GM19324 (cell line): Measurements from ENCODE around the gene ZNF74.
"Not testable (repeated sequence)": the region's sequence is repeated elsewhere in the genome, so short reads cannot be mapped to it uniquely, and the experiment has no call there.

ENCODE experiments used
- ATAC-seq: cut with Tn5 transposase; IDR thresholded peaks from one replicate; pipeline ENCODE4 v1.9.1; 2021; ENCODE audit warnings: mild to moderate bottlenecking, moderate library complexity; ENCODE audit not compliant: unreplicated experiment, low FRiP score

ZNF74 gene

GRCh38 chr22:20393705-20394476 is at the start of gene ZNF74:
Gene ZNF74, plus strand, starts transcription at chr22:20394151. Its CDS starts 478 bp downstream, at chr22:20394629.
- peak; percentile 83 for ATAC-seq

GRCh38 chr22:20346553-20346952 is 47.4 kb upstream of the ZNF74 start:
- ATAC-seq: not testable (repeated sequence)

- not testable (repeated sequence) for ATAC-seq
Measured at GRCh38 chr22:20352536-20352935, 41.4 kb upstream of the ZNF74 start.

GRCh38 chr22:20354238-20354975 is 39.5 kb upstream of the ZNF74 start:
- ATAC-seq: no peak

GRCh38 chr22:20355939-20356636 is 37.9 kb upstream of the ZNF74 start:
- not testable (repeated sequence) for ATAC-seq

- not testable (repeated sequence) for ATAC-seq
Measured at GRCh38 chr22:20356906-20357305, 37.0 kb upstream of the ZNF74 start.

GRCh38 chr22:20357967-20358366 is 36.0 kb upstream of the ZNF74 start:
- not testable (repeated sequence) for ATAC-seq

GRCh38 chr22:20358503-20359239 is 35.3 kb upstream of the ZNF74 start:
- not testable (repeated sequence) for ATAC-seq

- not testable (repeated sequence) for ATAC-seq
Measured at GRCh38 chr22:20360261-20360660, 33.7 kb upstream of the ZNF74 start.

GRCh38 chr22:20360866-20361751 is 32.8 kb upstream of the ZNF74 start:
- not testable (repeated sequence) for ATAC-seq

GRCh38 chr22:20361752-20362229 is 32.2 kb upstream of the ZNF74 start:
- ATAC-seq: not testable (repeated sequence)

- not testable (repeated sequence) for ATAC-seq
Measured at GRCh38 chr22:20362403-20362802, 31.5 kb upstream of the ZNF74 start.

- ATAC-seq: not testable (repeated sequence)
Measured at GRCh38 chr22:20364335-20365260, 29.4 kb upstream of the ZNF74 start.

GRCh38 chr22:20366841-20367240 is 27.1 kb upstream of the ZNF74 start:
- ATAC-seq: not testable (repeated sequence)

GRCh38 chr22:20368875-20369274 is 25.1 kb upstream of the ZNF74 start:
- ATAC-seq: not testable (repeated sequence)

- not testable (repeated sequence) for ATAC-seq
Measured at GRCh38 chr22:20371687-20372086, 22.3 kb upstream of the ZNF74 start.

- ATAC-seq: not testable (repeated sequence)
Measured at GRCh38 chr22:20372406-20372854, 21.5 kb upstream of the ZNF74 start.

GRCh38 chr22:20373195-20373706 is 20.7 kb upstream of the ZNF74 start:
- ATAC-seq: not testable (repeated sequence)
